Glutamatergic neuron (in vitro differentiated cells): Measurements from ENCODE around the gene ADCY2. TPM values are rescaled to one million over a fixed set of nuclear protein-coding genes. Genes with fewer than 3 reads are reported as not detected.
A peak's percentile ranks its signal among the peaks of the same experiment; 100 is the strongest.

Experiments used
- DNase-seq: peaks from one replicate; pipeline ENCODE4 v3.0.0; 2022
- H3K27ac Mint-ChIP-seq: one replicate; pipeline ENCODE4 v1.8.0; 2020; ENCODE audit warnings: mild to moderate bottlenecking, mixed read lengths, inconsistent platforms; ENCODE audit not compliant: unreplicated experiment
- H3K27me3 Mint-ChIP-seq: one replicate; pipeline ENCODE4 v1.8.0; 2020; ENCODE audit warnings: mild to moderate bottlenecking, moderate library complexity, mixed read lengths, inconsistent platforms; ENCODE audit not compliant: unreplicated experiment
- H3K36me3 Mint-ChIP-seq: one replicate; pipeline ENCODE4 v1.8.0; 2020; ENCODE audit warnings: mild to moderate bottlenecking, mixed read lengths, inconsistent platforms; ENCODE audit not compliant: unreplicated experiment
- H3K4me1 Mint-ChIP-seq: one replicate; pipeline ENCODE4 v1.8.0; 2020; ENCODE audit warnings: mild to moderate bottlenecking, low read depth, mixed read lengths, inconsistent platforms; ENCODE audit not compliant: unreplicated experiment
- H3K4me3 Mint-ChIP-seq: one replicate; pipeline ENCODE4 v1.8.0; 2020; ENCODE audit warnings: mild to moderate bottlenecking, mixed read lengths, inconsistent platforms; ENCODE audit not compliant: unreplicated experiment
- H3K9me3 Mint-ChIP-seq: one replicate; pipeline ENCODE4 v1.8.0; 2020; ENCODE audit warnings: mild to moderate bottlenecking, moderate library complexity, mixed read lengths, inconsistent platforms; ENCODE audit not compliant: unreplicated experiment
- CTCF ChIP-seq: fragments of 200-600 bp; sonication (generic); IDR thresholded peaks from one replicate; pipeline ENCODE4 v1.5.0; 2021; ENCODE audit not compliant: partially characterized antibody, unreplicated experiment
- total RNA-seq: library from RNA; stranded (reverse); fragmentation: NEBNext Ultra II Directional; extraction: Animal tissue kit (Norgen Biotek cat#: 25700); gene quantifications from one replicate; pipeline ENCODE4 v1.2.1, GENCODE V29; 2021; ENCODE audit not compliant: unreplicated experiment

Gene ADCY2
- total RNA-seq, 1 donor from 2014 or later: 3.8 TPM

GRCh38 chr5:7728076-7728475 lies 332.1 kb downstream of the ADCY2 start:
- no peak overlapping the region for H3K4me3 Mint-ChIP-seq
- H3K9me3 Mint-ChIP-seq: no peaks in the 10 kb centered on the region
- no peak for TF ChIP-seq CTCF
- no peak overlapping the region for H3K27ac Mint-ChIP-seq
- H3K4me1 Mint-ChIP-seq: peaks cover 14% of the 10 kb centered on the region
- H3K27me3 Mint-ChIP-seq: peaks cover 3% of the 10 kb centered on the region
- H3K36me3 Mint-ChIP-seq: no peaks in the 10 kb centered on the region
- no peak for DNase-seq

- no peak for DNase-seq
- Mint-ChIP-seq H3K27me3 (peaks cover 1% of the 10 kb centered on the region), H3K36me3 (no peaks in the 10 kb centered on the region), H3K9me3 (no peaks in the 10 kb centered on the region), H3K4me1 (peaks cover 2% of the 10 kb centered on the region), H3K4me3 (no peak overlapping the region), H3K27ac (no peak overlapping the region)
- TF ChIP-seq CTCF: no peak
Observed at GRCh38 chr5:7741415-7742065, 345.6 kb downstream of the ADCY2 start.

- TF ChIP-seq CTCF: no peak
- Mint-ChIP-seq H3K27ac (no peak overlapping the region), H3K4me1 (peaks cover 2% of the 10 kb centered on the region), H3K27me3 (peaks cover 1% of the 10 kb centered on the region), H3K4me3 (no peak overlapping the region), H3K36me3 (no peaks in the 10 kb centered on the region), H3K9me3 (no peaks in the 10 kb centered on the region)
- no peak for DNase-seq
Observed at GRCh38 chr5:7742241-7742656, 346.3 kb downstream of the ADCY2 start.

- no peaks in the 10 kb centered on the region for H3K9me3 Mint-ChIP-seq
- peaks cover 2% of the 10 kb centered on the region for H3K4me1 Mint-ChIP-seq
- peaks cover 1% of the 10 kb centered on the region for H3K27me3 Mint-ChIP-seq
- H3K36me3 Mint-ChIP-seq: no peaks in the 10 kb centered on the region
- TF ChIP-seq CTCF: peak; percentile 97
- no peak overlapping the region for H3K4me3 Mint-ChIP-seq
- DNase-seq: peak; percentile 86
- H3K27ac Mint-ChIP-seq: no peak overlapping the region
Observed at GRCh38 chr5:7745882-7746610, 350.1 kb downstream of the ADCY2 start.

- H3K9me3 Mint-ChIP-seq: no peaks in the 10 kb centered on the region
- no peak for DNase-seq
- H3K27ac Mint-ChIP-seq: no peak overlapping the region
- H3K4me3 Mint-ChIP-seq: no peak overlapping the region
- H3K36me3 Mint-ChIP-seq: no peaks in the 10 kb centered on the region
- H3K4me1 Mint-ChIP-seq: peaks cover 2% of the 10 kb centered on the region
- H3K27me3 Mint-ChIP-seq: peaks cover 1% of the 10 kb centered on the region
- TF ChIP-seq CTCF: no peak
Observed at GRCh38 chr5:7747728-7748127, 351.8 kb downstream of the ADCY2 start.
